Small intestine (tissue), 7 donors: ENCODE results near the gene TUBGCP5. TPM values are rescaled to one million over a fixed set of nuclear protein-coding genes. Genes with fewer than 3 reads are reported as not detected.

ENCODE experiments used
- DNase-seq, 2 donors: peaks; one replicate each; pipeline versions ENCODE4 v3.0.0 to v3.0.0-alpha.2; 2013
- FAIRE-seq: peaks from 2 replicates; lab custom pipeline; 2012; peaks lifted over from hg19 to GRCh38; lab: Jason Lieb, UNC
- H3K27ac ChIP-seq, 3 donors: one replicate each; pipeline ENCODE4 v1.5.1; 2013; ENCODE audit warnings: low read length in 2 of 3, mild to moderate bottlenecking in 2 of 3, control low read depth in 1 of 3, inconsistent platforms in 1 of 3, low read depth in 1 of 3, moderate library complexity in 1 of 3
- H3K27me3 ChIP-seq, 3 donors: one replicate each; pipeline ENCODE4 v1.6.1; 2013; ENCODE audit warnings: low read length in 3 of 3, inconsistent platforms in 1 of 3; ENCODE audit not compliant: control insufficient read depth in 3 of 3, insufficient read depth in 3 of 3
- H3K36me3 ChIP-seq, 3 donors: one replicate each; pipeline ENCODE4 v1.6.1; 2013; ENCODE audit warnings: low read length in 3 of 3, inconsistent platforms in 1 of 3, low read depth in 1 of 3, mild to moderate bottlenecking in 1 of 3, moderate library complexity in 1 of 3; ENCODE audit not compliant: control insufficient read depth in 3 of 3, insufficient read depth in 2 of 3
- H3K4me1 ChIP-seq, 3 donors: one replicate each; pipeline ENCODE4 v1.6.1; 2013; ENCODE audit warnings: low read length in 2 of 3, inconsistent platforms in 1 of 3, low read depth in 1 of 3, mild to moderate bottlenecking in 1 of 3, moderate library complexity in 1 of 3; ENCODE audit not compliant: control insufficient read depth in 3 of 3, insufficient read depth in 2 of 3
- H3K4me3 ChIP-seq, 3 donors: one replicate each; pipeline ENCODE4 v1.5.1; 2013; ENCODE audit warnings: low read length in 3 of 3, control low read depth in 1 of 3, inconsistent platforms in 1 of 3, low read depth in 1 of 3, mild to moderate bottlenecking in 1 of 3, moderate library complexity in 1 of 3
- H3K9me3 ChIP-seq, 2 donors: one replicate each; pipeline ENCODE4 v1.6.1; 2013; ENCODE audit warnings: low read depth in 1 of 2, low read length in 1 of 2; ENCODE audit not compliant: control insufficient read depth in 2 of 2, insufficient read depth in 1 of 2
- WGBS, 3 donors: extraction: QIAGEN DNeasy Blood & Tissue Kit; methylation state at CpG; one replicate each; pipeline ENCODE4 v1.1.7; 2013; 5-methylcytosine and 5-hydroxymethylcytosine counted together
- polyA plus RNA-seq, 4 donors: library from polyadenylated mRNA; stranded (reverse) in 3 of 4; unstranded in 1 of 4; fragments of 200-250 nt in 3 of 4; fragments of 120-200 nt in 1 of 4; gene quantifications; one replicate each; pipeline versions ENCODE4 v1.2.1 to v1.2.3, GENCODE V29; 2013
- donor health status: healthy with polysubstance abuse.
- donor health status: control.
- donor health status: control.
- donor health status: Bipolar disorder and iron deficiency.
- donor health status: healthy.

The TUBGCP5 gene
- polyA plus RNA-seq, 4 donors, result 3.0 to 16.6 (median 6.1) TPM

- H3K27ac ChIP-seq, result no peak overlapping the region
- no peak for FAIRE-seq
- DNase-seq, result peak in 1 of 2 donors; percentile 2
Measured at GRCh38 chr15:23073890-23074646, 34.7 kb upstream of the TUBGCP5 start.

DNA sequence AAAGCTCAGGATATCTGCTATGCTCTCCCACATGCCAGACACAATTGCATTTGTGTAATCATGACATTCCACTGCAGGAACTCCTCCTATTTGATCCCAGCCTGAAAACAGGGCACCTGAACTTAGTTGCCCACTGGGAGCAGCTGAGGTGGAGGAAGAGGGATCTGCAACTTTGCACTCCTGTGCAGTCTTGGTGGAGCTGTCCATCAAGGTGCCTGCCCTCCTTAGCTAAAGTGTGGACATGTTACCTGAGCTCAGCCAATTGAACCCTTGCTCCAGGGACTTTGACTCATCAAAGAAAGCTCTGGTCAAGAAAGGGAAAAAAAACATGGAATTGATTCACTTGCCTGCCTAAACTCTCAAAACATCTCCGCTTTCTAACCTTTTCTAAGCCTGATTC, 33.3 kb upstream of the TUBGCP5 start:
- no peak overlapping the region for H3K27ac ChIP-seq
- H3K36me3 ChIP-seq, result no peaks in the 10 kb centered on the region
- 71 to 90% (median 90%) methylated on average over 1 of the region's 1 CpG for WGBS, 3 donors
- no peaks in the 10 kb centered on the region for H3K4me1 ChIP-seq
- peaks cover 0 to 14% of the 10 kb centered on the region in 2 donors for H3K9me3 ChIP-seq
- H3K27me3 ChIP-seq, result peaks cover 0 to 2% (median 0%) of the 10 kb centered on the region in 3 donors
- FAIRE-seq, result no peak
- DNase-seq, result no peak
- H3K4me3 ChIP-seq, result no peak overlapping the region

More at GRCh38 chr15:23073890-23074646, 34.7 kb upstream of the TUBGCP5 start:
- Histone ChIP-seq H3K36me3 (no peaks in the 10 kb centered on the region), H3K27me3 (peaks cover 0 to 2% (median 0%) of the 10 kb centered on the region in 3 donors), H3K4me3 (no peak overlapping the region), H3K9me3 (peaks cover 0 to 4% of the 10 kb centered on the region in 2 donors), H3K4me1 (no peaks in the 10 kb centered on the region)
- WGBS, 3 donors, result 26 to 67% (median 51%) methylated on average over 24 of the region's 24 CpGs

DNA sequence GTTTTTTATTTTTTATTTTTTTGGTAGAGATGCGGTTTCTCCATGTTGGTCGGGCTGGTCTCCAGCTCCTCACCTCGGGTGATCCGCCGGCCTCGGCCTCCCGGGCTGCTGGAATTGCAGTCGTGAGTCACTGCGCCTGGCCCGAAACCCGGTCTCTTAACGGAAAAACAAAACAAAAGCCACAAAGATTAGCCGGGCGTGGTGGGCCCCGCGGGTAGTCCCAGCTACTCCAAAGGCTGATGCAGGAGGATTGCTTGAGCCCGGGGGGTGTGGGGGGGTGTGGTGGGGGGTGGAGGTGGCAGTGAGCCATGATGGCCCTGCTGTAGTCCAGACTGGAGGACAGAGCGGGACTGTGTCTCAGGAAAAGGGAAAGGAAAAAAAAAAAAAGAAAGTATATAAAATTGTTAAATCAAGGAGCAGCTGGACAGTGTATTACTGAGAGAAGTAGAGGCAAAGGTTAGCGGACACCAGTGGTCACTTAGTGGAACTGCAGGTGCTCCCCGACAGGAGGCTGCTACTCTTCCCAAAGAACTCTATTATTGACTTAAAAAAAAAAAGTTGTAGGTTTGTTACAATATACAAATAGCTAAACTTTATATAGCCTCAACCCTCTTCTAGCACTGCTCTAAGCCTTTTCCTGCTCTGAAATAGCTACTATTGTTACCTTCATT, 30.3 kb upstream of the TUBGCP5 start:
- no peaks in the 10 kb centered on the region for H3K36me3 ChIP-seq
- DNase-seq, result no peak
- WGBS, 3 donors, result 91% methylated on average over 20 of the region's 20 CpGs
- H3K27me3 ChIP-seq, result peaks cover 0 to 2% (median 0%) of the 10 kb centered on the region in 3 donors
- no peak for FAIRE-seq
- H3K27ac ChIP-seq, result no peak overlapping the region
- peaks cover 0 to 30% of the 10 kb centered on the region in 2 donors for H3K9me3 ChIP-seq
- no peaks in the 10 kb centered on the region for H3K4me1 ChIP-seq
- H3K4me3 ChIP-seq, result no peak overlapping the region

DNA sequence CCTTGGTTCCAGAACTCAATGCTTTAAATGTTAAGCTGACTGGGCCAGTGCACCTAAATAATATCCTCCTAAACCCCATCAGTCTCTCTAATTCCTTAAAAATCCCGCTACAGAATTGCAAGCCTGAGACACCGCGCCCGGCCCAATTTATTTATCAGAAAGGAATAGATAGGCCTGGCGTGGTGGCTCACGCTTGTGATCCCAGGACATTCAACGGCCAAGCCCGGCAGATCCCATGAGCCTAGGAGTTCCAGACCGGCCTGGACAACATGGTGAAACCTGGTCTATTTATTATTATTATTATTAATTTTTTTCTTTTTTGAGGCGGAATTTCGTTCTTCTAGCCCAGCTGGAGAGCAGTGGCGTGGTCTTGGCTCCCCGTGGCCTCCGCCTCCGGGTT, 28.0 kb upstream of the TUBGCP5 start:
- H3K4me3 ChIP-seq, result no peak overlapping the region
- 95 to 96% (median 95%) methylated on average over 15 of the region's 15 CpGs for WGBS, 3 donors
- H3K27ac ChIP-seq, result no peak overlapping the region
- no peak for DNase-seq
- H3K27me3 ChIP-seq, result no peaks in the 10 kb centered on the region
- H3K4me1 ChIP-seq, result no peaks in the 10 kb centered on the region
- FAIRE-seq, result no peak
- peaks cover 0 to 40% of the 10 kb centered on the region in 2 donors for H3K9me3 ChIP-seq
- H3K36me3 ChIP-seq, result no peaks in the 10 kb centered on the region

- Histone ChIP-seq H3K4me3 (no peak overlapping the region), H3K36me3 (no peaks in the 10 kb centered on the region), H3K27ac (no peak overlapping the region), H3K27me3 (no peaks in the 10 kb centered on the region), H3K4me1 (no peaks in the 10 kb centered on the region), H3K9me3 (peaks cover 0 to 43% of the 10 kb centered on the region in 2 donors)
- 93 to 97% (median 96%) methylated on average over 23 of the region's 23 CpGs for WGBS, 3 donors
- no peak for DNase-seq
- no peak for FAIRE-seq
Measured at GRCh38 chr15:23065836-23066235, 26.5 kb upstream of the TUBGCP5 start.

GRCh38 chr15:23064156-23064555, 24.8 kb upstream of the TUBGCP5 start:
- FAIRE-seq, result no peak
- Histone ChIP-seq H3K9me3 (peaks cover 0 to 40% of the 10 kb centered on the region in 2 donors), H3K27me3 (no peaks in the 10 kb centered on the region), H3K4me1 (no peaks in the 10 kb centered on the region), H3K36me3 (no peaks in the 10 kb centered on the region), H3K27ac (no peak overlapping the region), H3K4me3 (no peak overlapping the region)
- DNase-seq, result no peak
- 77 to 82% (median 78%) methylated on average over 5 of the region's 5 CpGs for WGBS, 3 donors

DNA sequence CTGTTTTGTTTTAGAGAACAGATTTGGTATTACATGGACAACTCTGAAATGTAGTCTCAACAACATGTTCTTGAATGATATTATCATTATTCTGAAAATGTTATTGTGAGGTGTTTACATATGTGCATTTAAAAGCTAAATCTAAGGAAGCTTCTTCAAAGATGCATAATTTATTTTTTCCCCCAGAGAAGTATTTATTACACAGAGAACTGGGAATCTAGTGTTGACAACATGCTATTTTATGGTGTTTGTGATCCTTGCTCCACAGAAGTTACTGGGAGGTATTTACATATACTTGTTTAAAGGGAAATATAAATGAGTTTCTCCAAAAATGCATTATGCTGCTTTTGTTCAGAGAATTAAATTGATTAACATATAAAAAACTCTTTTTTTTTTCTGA, 18.3 kb upstream of the TUBGCP5 start:
- FAIRE-seq (no peak), DNase-seq (no peak)
- Histone ChIP-seq H3K9me3 (peaks cover 1 to 3% of the 10 kb centered on the region in 2 donors), H3K4me3 (no peak overlapping the region), H3K27me3 (no peaks in the 10 kb centered on the region), H3K4me1 (no peaks in the 10 kb centered on the region), H3K36me3 (no peaks in the 10 kb centered on the region), H3K27ac (no peak overlapping the region)

DNA sequence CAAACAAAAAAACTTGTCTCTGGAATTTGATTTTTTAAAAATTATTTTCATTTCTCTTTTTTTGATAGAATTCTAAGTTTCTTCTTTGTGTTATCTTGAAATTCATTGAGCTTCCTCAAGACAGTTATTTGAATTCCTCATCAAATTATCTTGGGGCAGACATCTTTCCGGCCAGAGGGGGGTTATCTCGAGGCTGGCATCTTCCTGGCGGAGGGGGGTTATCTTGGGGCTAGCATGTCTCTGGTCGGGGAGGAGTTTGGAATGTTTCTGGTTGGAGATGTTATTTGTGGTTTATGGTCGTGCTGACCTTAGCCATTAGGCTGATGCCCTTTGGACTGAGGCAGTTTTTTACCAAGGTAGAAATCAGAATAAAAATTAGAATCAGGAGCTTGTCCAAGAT, 15.9 kb upstream of the TUBGCP5 start:
- DNase-seq (no peak), FAIRE-seq (no peak)
- Histone ChIP-seq H3K27me3 (no peaks in the 10 kb centered on the region), H3K36me3 (no peaks in the 10 kb centered on the region), H3K9me3 (peaks cover 0 to 1% of the 10 kb centered on the region in 2 donors), H3K27ac (no peak overlapping the region), H3K4me3 (no peak overlapping the region), H3K4me1 (no peaks in the 10 kb centered on the region)
- WGBS, 3 donors, result 47 to 66% (median 55%) methylated on average over 5 of the region's 5 CpGs
